ENCODE results near the gene KCNH4. TPM values are rescaled to one million over a fixed set of nuclear protein-coding genes. Genes with fewer than 3 reads are reported as not detected.

Gene KCNH4
- total RNA-seq, 1 experiment from 2014 or later: not detected

DNA sequence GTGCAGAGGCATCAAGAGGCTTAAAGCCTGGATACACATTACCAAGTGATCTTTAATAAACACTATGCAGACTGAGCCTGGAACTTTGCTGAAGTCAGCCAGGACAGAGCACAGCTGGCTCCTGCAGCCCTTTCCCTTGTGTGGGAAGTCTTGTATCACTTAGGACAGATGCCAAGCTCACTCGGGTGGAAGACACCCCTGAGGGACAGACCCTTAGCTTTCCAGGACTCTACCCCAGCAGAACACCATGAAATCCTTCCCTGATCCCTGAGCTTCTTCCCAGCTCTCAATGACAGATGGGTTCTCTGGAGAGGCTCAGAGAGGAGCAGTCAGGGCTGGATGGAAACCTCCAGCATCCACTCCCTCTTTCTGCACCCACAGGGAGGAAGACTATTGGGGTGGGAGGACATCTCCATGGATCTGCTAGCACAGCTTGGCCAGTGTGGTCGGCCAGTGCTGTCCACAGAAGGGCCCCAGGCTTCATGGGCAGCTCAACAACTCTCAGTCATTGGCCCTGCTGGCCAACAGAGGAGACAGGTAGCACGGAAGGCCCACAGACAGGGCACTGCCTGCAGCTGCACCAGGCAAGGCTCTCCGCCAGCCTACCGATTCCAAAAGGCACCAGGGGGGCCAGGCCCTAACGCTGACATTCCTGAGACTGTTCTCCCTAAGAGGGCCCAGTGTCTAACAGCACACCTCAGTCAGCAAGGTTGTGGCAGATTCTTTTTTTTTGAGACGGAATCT is 42.0 kb downstream of the KCNH4 start:
- Histone ChIP-seq H3K4me3 (replicated peaks in 1 of 2; ENCODE audit: low read depth in 1 of 2, low read length in 2 of 2) (no peak overlapping the region), H3K4me2 (ENCODE audit: low read length) (no peak overlapping the region), H3K9ac (ENCODE audit: low read length) (no peak overlapping the region), H3K4me1 (ENCODE audit: control insufficient read depth in 1 of 2, insufficient read depth in 2 of 2, low read length in 2 of 2) (peaks cover 0 to 11% of the 10 kb centered on the region in 2 experiments; a peak in 2 of 4 replicates), H3K36me3 (ENCODE audit: control insufficient read depth in 1 of 2, insufficient read depth in 2 of 2, low read length in 2 of 2) (peaks cover 4 to 19% of the 10 kb centered on the region in 2 experiments; a peak in 3 of 4 replicates), H2AFZ (ENCODE audit: low read depth, low read length, poor library complexity, severe bottlenecking) (no peak overlapping the region), H3K9me3 (ENCODE audit: control insufficient read depth in 1 of 2, insufficient read depth in 1 of 2, low read depth in 1 of 2, low read length in 2 of 2) (no peaks in the 10 kb centered on the region), H3K79me2 (ENCODE audit: insufficient read depth, low read length) (peaks cover 96% of the 10 kb centered on the region), H3K27ac (ENCODE audit: low read depth, low read length) (no peak overlapping the region), H3K9me2 (ENCODE audit: insufficient read depth) (no peaks in the 10 kb centered on the region), H3K27me3 (ENCODE audit: insufficient read depth, low read length) (no peaks in the 10 kb centered on the region), H4K20me1 (ENCODE audit: insufficient read depth) (no peaks in the 10 kb centered on the region)
- ChIA-PET CTCF (no interaction called here), POLR2A (interaction anchor here (1.2 kb wide), 1 partner anchor 13 kb away, joined by 3 read pairs; no protein-coding TSS in a partner anchor), RAD21 (ENCODE audit: low non-redundant PET in 1 of 2, low total read pairs in 2 of 2, uncharacterized antibody in 2 of 2, unreplicated experiment in 2 of 2) (no interaction called here)
- intact Hi-C loops (cut with micrococcal nuclease): no loop called here
- no peak; the same call in 1 of the 2 replicates for ATAC-seq
- BruUV-seq (replicated peaks): no TSS peak
- no peak for TF ChIP-seq CEBPB (IDR thresholded peaks at IDR 0.05; ENCODE audit: low read depth)
- TF ChIP-seq CBX3 (IDR thresholded peaks at IDR 0.05; ENCODE audit: low read depth): no peak
- TF ChIP-seq FOSL1 (IDR thresholded peaks at IDR 0.05; ENCODE audit: low read depth): no peak
- no peak for DNase-seq (ENCODE audit: low read depth, low spot score)

DNA sequence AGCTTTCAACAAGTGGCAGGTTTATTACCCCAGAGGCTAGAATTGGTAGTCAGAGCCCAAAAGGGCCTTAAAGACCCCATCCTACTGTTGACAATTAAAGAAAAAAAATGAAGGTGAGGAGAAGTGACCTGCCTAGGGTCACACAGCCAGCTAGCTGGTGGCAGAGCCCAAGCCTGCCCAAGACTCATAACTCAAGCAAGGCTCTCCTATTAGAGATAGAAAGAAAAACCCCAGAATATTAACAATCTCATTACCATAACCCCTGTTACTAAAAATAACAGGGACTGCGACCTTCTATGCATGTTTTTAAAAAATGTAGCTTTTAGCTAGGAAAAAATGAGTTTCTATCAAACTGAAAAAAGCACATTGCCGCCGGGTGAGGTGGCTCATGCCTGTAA is 44.3 kb downstream of the KCNH4 start:
- TF ChIP-seq TCF7L2 (IDR thresholded peaks at IDR 0.05; ENCODE audit: borderline replicate concordance, extremely low read depth, insufficient read depth, insufficient read length): no peak
- TF ChIP-seq, protein P1, sequence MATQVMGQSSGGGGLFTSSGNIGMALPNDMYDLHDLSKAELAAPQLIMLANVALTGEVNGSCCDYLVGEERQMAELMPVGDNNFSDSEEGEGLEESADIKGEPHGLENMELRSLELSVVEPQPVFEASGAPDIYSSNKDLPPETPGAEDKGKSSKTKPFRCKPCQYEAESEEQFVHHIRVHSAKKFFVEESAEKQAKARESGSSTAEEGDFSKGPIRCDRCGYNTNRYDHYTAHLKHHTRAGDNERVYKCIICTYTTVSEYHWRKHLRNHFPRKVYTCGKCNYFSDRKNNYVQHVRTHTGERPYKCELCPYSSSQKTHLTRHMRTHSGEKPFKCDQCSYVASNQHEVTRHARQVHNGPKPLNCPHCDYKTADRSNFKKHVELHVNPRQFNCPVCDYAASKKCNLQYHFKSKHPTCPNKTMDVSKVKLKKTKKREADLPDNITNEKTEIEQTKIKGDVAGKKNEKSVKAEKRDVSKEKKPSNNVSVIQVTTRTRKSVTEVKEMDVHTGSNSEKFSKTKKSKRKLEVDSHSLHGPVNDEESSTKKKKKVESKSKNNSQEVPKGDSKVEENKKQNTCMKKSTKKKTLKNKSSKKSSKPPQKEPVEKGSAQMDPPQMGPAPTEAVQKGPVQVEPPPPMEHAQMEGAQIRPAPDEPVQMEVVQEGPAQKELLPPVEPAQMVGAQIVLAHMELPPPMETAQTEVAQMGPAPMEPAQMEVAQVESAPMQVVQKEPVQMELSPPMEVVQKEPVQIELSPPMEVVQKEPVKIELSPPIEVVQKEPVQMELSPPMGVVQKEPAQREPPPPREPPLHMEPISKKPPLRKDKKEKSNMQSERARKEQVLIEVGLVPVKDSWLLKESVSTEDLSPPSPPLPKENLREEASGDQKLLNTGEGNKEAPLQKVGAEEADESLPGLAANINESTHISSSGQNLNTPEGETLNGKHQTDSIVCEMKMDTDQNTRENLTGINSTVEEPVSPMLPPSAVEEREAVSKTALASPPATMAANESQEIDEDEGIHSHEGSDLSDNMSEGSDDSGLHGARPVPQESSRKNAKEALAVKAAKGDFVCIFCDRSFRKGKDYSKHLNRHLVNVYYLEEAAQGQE (IDR thresholded peaks at IDR 0.05; ENCODE audit: low read depth): no peak
- no peak for TF ChIP-seq CBX3 (IDR thresholded peaks at IDR 0.05; ENCODE audit: low read depth)
- no peak for TF ChIP-seq YY1 (IDR thresholded peaks at IDR 0.05; ENCODE audit: extremely low read depth, insufficient replicate concordance, low read depth, low read length)
- Histone ChIP-seq H3K9me2 (ENCODE audit: insufficient read depth) (no peaks in the 10 kb centered on the region), H3K9ac (ENCODE audit: low read length) (no peak overlapping the region), H2AFZ (ENCODE audit: low read depth, low read length, poor library complexity, severe bottlenecking) (no peak overlapping the region), H4K20me1 (ENCODE audit: insufficient read depth) (no peaks in the 10 kb centered on the region), H3K36me3 (ENCODE audit: control insufficient read depth in 1 of 2, insufficient read depth in 2 of 2, low read length in 2 of 2) (peaks cover 4 to 16% of the 10 kb centered on the region in 2 experiments; a peak in 3 of 4 replicates), H3K79me2 (ENCODE audit: insufficient read depth, low read length) (peaks cover 96% of the 10 kb centered on the region), H3K4me2 (ENCODE audit: low read length) (no peak overlapping the region), H3K9me3 (ENCODE audit: control insufficient read depth in 1 of 2, insufficient read depth in 1 of 2, low read depth in 1 of 2, low read length in 2 of 2) (no peaks in the 10 kb centered on the region), H3K27me3 (ENCODE audit: insufficient read depth, low read length) (no peaks in the 10 kb centered on the region), H3K27ac (ENCODE audit: low read depth, low read length) (no peak overlapping the region), H3K4me3 (replicated peaks in 1 of 2; ENCODE audit: low read depth in 1 of 2, low read length in 2 of 2) (no peak overlapping the region), H3K4me1 (ENCODE audit: control insufficient read depth in 1 of 2, insufficient read depth in 2 of 2, low read length in 2 of 2) (peaks cover 0 to 11% of the 10 kb centered on the region in 2 experiments; a peak in 2 of 4 replicates)
- ChIA-PET POLR2A (no interaction called here), RAD21 (ENCODE audit: low non-redundant PET in 1 of 2, low total read pairs in 2 of 2, uncharacterized antibody in 2 of 2, unreplicated experiment in 2 of 2) (no interaction called here), CTCF (no interaction called here)
- intact Hi-C loops (cut with micrococcal nuclease): no loop called here
- BruUV-seq (replicated peaks): no TSS peak
- DNase-seq (ENCODE audit: low read depth, low spot score) (no peak), ATAC-seq (no peak)

Measured in HCT116 (cell line).